Progenitor cell of endocrine pancreas (in vitro differentiated cells): Measurements from ENCODE around the gene GZF1. TPM values are rescaled to one million over a fixed set of nuclear protein-coding genes. Genes with fewer than 3 reads are reported as not detected.

Source experiments
- DNase-seq: peaks from one replicate; pipeline ENCODE4 v3.0.0; 2021; ENCODE audit warnings: low spot score; ENCODE audit not compliant: unreplicated experiment
- H3K27ac Mint-ChIP-seq: 2 replicates; pipeline ENCODE4 v1.8.0; 2021; ENCODE audit warnings: mild to moderate bottlenecking, moderate library complexity, mixed read lengths
- H3K27me3 Mint-ChIP-seq: 2 replicates; pipeline ENCODE4 v1.8.0; 2021; ENCODE audit warnings: mixed read lengths
- H3K36me3 Mint-ChIP-seq: 2 replicates; pipeline ENCODE4 v1.8.0; 2022; ENCODE audit warnings: mixed read lengths; ENCODE audit not compliant: insufficient read depth
- H3K4me1 Mint-ChIP-seq: 2 replicates; pipeline ENCODE4 v1.8.0; 2021; ENCODE audit warnings: low read depth, mixed read lengths
- H3K4me3 Mint-ChIP-seq: 2 replicates; pipeline ENCODE4 v1.8.0; 2021; ENCODE audit warnings: low read depth, mild to moderate bottlenecking, moderate library complexity, mixed read lengths
- H3K9me3 Mint-ChIP-seq: 2 replicates; pipeline ENCODE4 v1.8.0; 2021; ENCODE audit warnings: low read depth, mixed read lengths
- long read RNA-seq: library from polyadenylated mRNA; unstranded; transcript quantifications from one replicate; pipeline ENCODE4 v2.0.0, GENCODE V29; 2020
- total RNA-seq: library from RNA; stranded (reverse); gene quantifications from 2 replicates; pipeline ENCODE4 v1.2.1, GENCODE V29; 2021
- TF ChIP-seq, protein P1 (sequence below): fragments of 200-600 bp; sonication (generic); IDR thresholded peaks from one replicate; pipeline ENCODE4 v1.5.0; 2021; ENCODE audit warnings: antibody characterized with exemption, mild to moderate bottlenecking; ENCODE audit not compliant: unreplicated experiment

The GZF1 gene
- 14.3 and 17.8 TPM in 2 replicates for total RNA-seq
- long read RNA-seq, full-length matches to known transcripts = 13 of 22 reads
- long read RNA-seq, partial matches to known transcripts = 1 of 22 reads
- long read RNA-seq, other reads (novel, unspliced or antisense) = 8 of 22 reads

DNA sequence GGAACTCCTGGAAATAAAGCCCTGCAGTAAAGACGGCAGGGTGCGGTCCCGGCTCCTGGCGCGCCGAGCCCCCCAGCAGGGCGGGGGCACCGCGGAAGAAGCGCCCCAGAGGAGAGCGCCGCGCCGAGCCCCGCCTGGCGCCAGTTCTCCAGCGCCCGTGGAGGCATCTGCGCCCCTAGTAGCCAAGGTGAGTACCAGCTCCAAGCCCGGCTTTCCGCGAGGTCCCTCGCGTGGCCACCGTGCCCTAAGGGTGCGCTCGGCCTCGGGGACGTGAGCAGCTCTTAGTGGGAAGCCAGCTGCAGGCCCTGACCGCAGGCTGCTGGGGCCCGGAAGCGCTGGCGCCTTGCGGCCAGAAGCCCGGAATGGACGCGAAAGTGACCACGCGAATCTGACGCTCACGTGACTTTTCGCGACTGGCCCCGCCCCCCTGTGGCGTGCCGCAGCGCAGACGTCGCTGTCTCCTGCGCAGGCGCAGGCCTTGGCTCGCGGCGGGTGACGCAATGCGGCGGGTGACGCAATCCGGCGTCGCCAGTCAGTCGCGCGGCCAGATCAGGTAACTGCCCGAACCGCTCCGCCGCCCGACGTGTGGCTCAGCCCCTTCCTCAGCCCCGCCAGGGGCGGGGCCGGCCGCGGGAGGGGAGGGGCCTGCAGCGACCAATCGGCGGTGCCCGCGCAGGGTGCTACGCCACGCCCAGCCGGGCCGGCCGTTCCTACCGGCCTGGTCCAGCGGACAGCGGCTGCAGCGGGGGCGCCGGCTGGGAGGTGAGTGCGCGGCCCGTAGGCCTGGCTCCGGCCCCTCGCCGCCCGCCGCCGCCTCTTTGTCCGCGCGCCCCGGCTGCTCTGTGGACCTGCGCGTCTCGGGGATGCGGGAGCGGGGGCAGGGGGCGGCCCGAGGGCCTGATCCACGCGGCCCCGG lies at the start of gene GZF1:
GZF1 (plus strand) TSS at position 707 of the 916 bp plus-strand sequence. CDS start 2,202 bp downstream, outside the sequence.
- Mint-ChIP-seq H3K36me3 (peaks cover 13% of the 10 kb centered on the region), H3K4me3 (peak within 1 kb of the TSS; percentile 94), H3K9me3 (no peaks in the 10 kb centered on the region), H3K27ac (peak within 1 kb of the TSS; percentile 99), H3K4me1 (peaks cover 38% of the 10 kb centered on the region), H3K27me3 (no peaks in the 10 kb centered on the region)
- DNase-seq = peak; percentile 99
- TF ChIP-seq, protein P1, sequence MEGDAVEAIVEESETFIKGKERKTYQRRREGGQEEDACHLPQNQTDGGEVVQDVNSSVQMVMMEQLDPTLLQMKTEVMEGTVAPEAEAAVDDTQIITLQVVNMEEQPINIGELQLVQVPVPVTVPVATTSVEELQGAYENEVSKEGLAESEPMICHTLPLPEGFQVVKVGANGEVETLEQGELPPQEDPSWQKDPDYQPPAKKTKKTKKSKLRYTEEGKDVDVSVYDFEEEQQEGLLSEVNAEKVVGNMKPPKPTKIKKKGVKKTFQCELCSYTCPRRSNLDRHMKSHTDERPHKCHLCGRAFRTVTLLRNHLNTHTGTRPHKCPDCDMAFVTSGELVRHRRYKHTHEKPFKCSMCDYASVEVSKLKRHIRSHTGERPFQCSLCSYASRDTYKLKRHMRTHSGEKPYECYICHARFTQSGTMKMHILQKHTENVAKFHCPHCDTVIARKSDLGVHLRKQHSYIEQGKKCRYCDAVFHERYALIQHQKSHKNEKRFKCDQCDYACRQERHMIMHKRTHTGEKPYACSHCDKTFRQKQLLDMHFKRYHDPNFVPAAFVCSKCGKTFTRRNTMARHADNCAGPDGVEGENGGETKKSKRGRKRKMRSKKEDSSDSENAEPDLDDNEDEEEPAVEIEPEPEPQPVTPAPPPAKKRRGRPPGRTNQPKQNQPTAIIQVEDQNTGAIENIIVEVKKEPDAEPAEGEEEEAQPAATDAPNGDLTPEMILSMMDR = no peak

DNA sequence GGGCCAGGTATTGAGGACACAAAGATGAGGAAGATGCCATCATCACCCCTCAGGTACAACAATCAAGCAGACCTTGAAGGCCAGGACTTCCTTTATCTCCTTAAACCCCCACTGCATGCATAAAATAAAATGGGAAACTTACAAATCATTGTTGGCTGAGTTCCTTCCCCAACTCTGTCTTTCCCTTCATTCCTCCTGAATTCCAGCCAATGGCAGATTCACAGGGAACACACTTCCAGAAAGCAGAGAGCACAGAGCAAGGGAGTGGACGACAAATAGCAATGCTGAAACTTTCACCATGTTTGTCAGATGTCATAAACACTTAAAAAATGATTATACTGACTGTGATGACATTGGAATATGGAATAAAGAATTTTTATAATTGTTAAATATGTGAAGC lies 48.7 kb upstream of the GZF1 start:
- Mint-ChIP-seq H3K27ac (no peak overlapping the region), H3K4me1 (peaks cover 3% of the 10 kb centered on the region), H3K9me3 (no peaks in the 10 kb centered on the region), H3K36me3 (no peaks in the 10 kb centered on the region), H3K4me3 (no peak overlapping the region), H3K27me3 (peaks cover 26% of the 10 kb centered on the region)
- TF ChIP-seq, protein P1 = no peak
- DNase-seq = no peak

DNA sequence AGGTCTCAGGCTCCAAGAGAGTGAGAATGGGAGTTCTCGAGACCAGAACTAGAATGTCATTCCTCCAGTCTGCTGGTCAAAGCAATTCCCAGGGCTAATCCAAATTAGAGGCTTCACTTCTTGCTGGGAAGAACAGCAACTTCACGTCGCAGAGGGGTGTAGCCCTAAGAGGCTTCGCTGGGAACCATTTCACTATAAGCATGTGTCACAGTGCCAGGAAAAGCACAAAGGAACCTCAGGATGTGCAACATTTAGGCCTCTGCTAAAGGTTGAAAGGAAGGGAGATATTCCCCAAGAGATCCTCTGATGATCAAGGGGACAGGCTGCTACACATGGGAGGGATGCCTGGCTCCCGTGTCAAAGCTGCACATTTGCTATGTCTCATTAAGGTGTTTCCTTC lies 47.3 kb upstream of the GZF1 start:
- Mint-ChIP-seq H3K4me1 (peaks cover 3% of the 10 kb centered on the region), H3K36me3 (no peaks in the 10 kb centered on the region), H3K9me3 (no peaks in the 10 kb centered on the region), H3K27me3 (peaks cover 25% of the 10 kb centered on the region), H3K4me3 (no peak overlapping the region), H3K27ac (no peak overlapping the region)
- TF ChIP-seq, protein P1 = no peak
- no peak for DNase-seq

DNA sequence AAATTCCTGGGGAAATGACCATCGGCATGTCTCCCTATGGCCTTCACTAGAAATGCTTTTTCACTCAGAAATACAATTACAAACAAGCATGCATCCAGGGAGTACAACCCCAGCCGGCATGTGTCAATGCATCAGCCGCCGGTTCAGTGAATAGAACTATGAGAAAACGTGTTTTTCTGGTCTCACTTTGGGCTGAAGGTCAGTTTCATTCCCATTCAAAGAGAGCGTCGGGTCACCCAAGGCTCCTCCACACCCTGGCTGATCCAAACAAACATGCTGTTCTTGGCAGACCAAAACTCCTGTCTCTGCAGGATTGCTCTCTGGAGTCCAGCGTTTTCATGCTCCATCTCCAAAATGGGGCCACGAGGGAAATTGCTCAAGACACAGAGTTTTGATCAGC lies 46.9 kb upstream of the GZF1 start:
- Mint-ChIP-seq H3K27me3 (peaks cover 23% of the 10 kb centered on the region), H3K4me3 (no peak overlapping the region), H3K36me3 (no peaks in the 10 kb centered on the region), H3K4me1 (peaks cover 3% of the 10 kb centered on the region), H3K9me3 (no peaks in the 10 kb centered on the region), H3K27ac (no peak overlapping the region)
- TF ChIP-seq, protein P1 = no peak
- DNase-seq = no peak

DNA sequence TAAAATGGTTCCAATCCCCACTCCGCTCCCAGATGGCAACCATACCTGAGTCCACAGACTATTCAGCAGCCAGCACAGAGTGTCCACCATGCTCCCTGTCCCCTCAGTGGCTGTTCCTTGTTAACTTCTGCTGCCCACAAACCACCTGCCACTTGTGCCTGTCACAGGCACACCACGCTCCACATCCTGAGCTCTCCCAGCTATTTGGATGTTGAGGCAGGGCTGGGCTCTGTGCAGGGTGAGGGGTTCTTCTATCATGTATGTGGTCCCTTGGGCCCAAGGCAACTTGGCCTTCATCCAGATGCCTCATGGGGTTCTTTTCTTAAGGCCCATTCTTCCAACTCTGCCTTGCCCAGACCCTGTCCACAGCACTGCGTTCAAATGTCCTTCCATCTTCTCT lies 45.4 kb upstream of the GZF1 start:
- Mint-ChIP-seq H3K4me1 (peaks cover 3% of the 10 kb centered on the region), H3K9me3 (no peaks in the 10 kb centered on the region), H3K4me3 (no peak overlapping the region), H3K36me3 (no peaks in the 10 kb centered on the region), H3K27ac (no peak overlapping the region), H3K27me3 (peaks cover 13% of the 10 kb centered on the region)
- DNase-seq = no peak
- TF ChIP-seq, protein P1 = no peak
